Bronchial epithelial cell (primary cell): ENCODE data around the gene BMX. TPM values are rescaled to one million over a fixed set of nuclear protein-coding genes. Genes with fewer than 3 reads are reported as not detected.

Source experiments
- DNase-seq: peaks from one replicate; pipeline ENCODE4 v3.0.0-alpha.2; 2010; ENCODE audit warnings: low read depth
- FAIRE-seq: peaks from 2 replicates; lab custom pipeline; 2011; peaks lifted over from hg19 to GRCh38; lab: Jason Lieb, UNC
- H3K27me3 ChIP-seq: 2 replicates; pipeline ENCODE4 v1.5.1; 2011; ENCODE audit warnings: low read length; ENCODE audit not compliant: control insufficient read depth, insufficient read depth
- H3K36me3 ChIP-seq: 2 replicates; pipeline ENCODE4 v1.5.1; 2011; ENCODE audit warnings: low read length; ENCODE audit not compliant: control insufficient read depth, insufficient read depth
- H3K4me3 ChIP-seq: 2 replicates; pipeline ENCODE4 v1.5.1; 2011; ENCODE audit warnings: mild to moderate bottlenecking, low read depth, low read length, control low read depth
- CTCF ChIP-seq: IDR thresholded peaks from 2 replicates; pipeline ENCODE4 v1.5.1; 2011; ENCODE audit warnings: mild to moderate bottlenecking, moderate library complexity, low read length, control low read depth, inconsistent platforms; ENCODE audit not compliant: insufficient read depth, severe bottlenecking
- total RNA-seq: library from RNA; depleted of rRNA; stranded (reverse); fragments of >200 nt; gene quantifications from 2 replicates; pipeline ENCODE4 v1.2.1, GENCODE V29; 2014

BMX gene
- total RNA-seq, result not detected in 2 replicates

GRCh38 chrX:15500497-15500966 lies at the start of gene BMX:
BMX (plus strand) TSS chrX:15500807; CDS start chrX:15508354, 7,547 bp downstream.
- DNase-seq, result no peak
- Histone ChIP-seq H3K36me3 (no peaks in the 10 kb centered on the region), H3K27me3 (no peaks in the 10 kb centered on the region), H3K4me3 (no peak within 1 kb of the TSS)
- no peak for FAIRE-seq
- no peak for TF ChIP-seq CTCF

DNA sequence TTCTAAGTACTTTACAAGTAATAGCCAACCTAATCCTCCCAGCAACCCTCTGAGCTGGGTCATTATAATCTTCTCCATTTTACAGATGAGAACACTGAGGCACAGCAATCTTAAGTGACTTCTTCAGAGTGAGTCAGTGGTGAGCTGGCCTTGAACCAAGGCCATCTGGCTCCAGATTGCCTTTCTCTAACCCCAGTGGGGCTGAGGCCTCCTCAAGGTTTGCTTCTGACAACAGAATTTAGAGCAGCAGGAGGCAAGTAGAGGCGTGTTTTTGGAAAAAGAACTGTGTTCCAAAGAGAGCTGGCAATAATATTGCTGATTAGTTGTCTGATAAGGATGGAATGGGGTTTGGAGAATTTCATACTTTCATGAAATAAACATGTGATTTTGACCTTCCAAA lies 48.7 kb upstream of the BMX start:
- no peak for TF ChIP-seq CTCF
- H3K4me3 ChIP-seq, result no peak overlapping the region
- H3K27me3 ChIP-seq, result no peaks in the 10 kb centered on the region
- peak; percentile 58 for DNase-seq
- H3K36me3 ChIP-seq, result peaks cover 1% of the 10 kb centered on the region
- FAIRE-seq, result no peak

GRCh38 chrX:15464704-15465103 lies 35.9 kb upstream of the BMX start:
- no peak for FAIRE-seq
- no peak for DNase-seq
- Histone ChIP-seq H3K27me3 (no peaks in the 10 kb centered on the region), H3K36me3 (peaks cover 2% of the 10 kb centered on the region), H3K4me3 (no peak overlapping the region)
- TF ChIP-seq CTCF, result no peak

DNA sequence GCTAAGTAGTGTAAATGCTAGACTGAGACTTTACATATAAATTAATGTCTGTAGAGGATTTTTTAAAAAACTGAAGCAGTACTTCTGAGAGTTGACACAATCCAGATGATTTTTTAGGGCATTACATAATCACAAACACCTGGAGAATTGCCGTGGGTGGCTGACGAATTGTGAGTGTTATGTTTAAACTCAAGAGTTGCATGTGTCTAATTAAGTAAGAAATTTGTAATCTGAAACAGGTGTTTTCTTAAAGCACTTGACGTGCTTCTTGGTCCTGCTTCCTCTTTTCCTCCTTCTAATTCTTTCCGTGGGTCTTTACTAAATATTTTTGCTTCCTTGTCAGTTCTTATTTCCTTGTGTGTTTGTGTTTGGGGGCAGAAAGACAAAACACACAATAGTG lies 35.3 kb upstream of the BMX start:
- DNase-seq, result peak; percentile 64
- no peak for TF ChIP-seq CTCF
- no peaks in the 10 kb centered on the region for H3K27me3 ChIP-seq
- H3K36me3 ChIP-seq, result peaks cover 2% of the 10 kb centered on the region
- FAIRE-seq, result no peak
- H3K4me3 ChIP-seq, result no peak overlapping the region

DNA sequence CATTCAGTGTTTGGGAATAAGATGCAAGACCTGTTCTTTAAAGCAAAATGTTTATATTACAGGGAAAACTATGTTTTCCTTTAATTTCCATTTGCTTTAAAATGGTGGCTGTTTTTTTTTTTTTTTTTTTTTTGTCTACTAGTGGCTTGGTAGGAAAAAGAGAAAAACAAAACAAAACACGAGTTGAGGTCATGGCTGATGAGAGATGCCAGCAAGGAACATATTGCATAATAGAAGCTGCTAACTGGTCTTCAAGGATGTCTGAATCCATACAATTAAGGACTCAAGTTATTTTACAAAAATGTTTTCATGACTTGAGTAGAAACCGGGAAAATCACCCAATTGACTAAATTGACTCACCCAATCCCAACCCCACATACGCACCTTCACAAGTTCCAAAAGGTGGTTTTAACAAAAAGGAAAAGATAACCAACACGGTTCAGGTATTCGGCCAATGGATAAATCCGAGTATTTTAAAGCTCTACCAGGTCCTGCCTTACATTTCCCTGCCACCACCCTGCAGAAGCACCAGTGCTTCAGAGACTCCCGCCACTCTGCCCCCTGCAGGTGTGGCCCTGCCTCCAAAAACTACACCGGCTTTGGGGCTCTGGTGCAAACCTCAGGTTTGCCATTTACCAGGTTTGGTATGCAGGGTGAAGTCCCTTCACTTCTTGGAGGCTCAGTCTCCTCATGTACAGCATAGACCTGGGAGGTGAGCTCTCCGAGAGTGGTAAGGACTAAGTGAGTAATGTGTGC lies 34.5 kb upstream of the BMX start:
- Histone ChIP-seq H3K4me3 (no peak overlapping the region), H3K27me3 (no peaks in the 10 kb centered on the region), H3K36me3 (peaks cover 2% of the 10 kb centered on the region)
- DNase-seq (no peak), FAIRE-seq (no peak)
- TF ChIP-seq CTCF, result no peak

DNA sequence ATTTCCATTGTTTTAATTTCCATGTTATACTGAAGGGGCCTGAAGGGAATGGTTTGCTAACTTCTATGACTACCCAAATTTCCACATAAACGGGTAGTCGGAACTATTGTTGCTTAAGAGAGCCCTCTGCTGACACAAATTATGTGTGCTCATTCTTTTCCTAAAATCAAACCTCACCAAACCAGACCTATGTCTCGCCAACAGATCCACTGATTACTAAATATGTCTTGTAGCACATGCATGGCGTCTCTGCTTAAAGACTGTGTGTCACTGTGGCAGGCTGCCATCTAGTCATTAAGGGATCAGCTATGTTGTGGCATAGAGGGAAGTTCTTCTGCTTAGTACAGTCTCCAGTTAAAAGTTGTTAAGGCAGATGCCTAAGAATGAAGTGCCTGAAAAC lies 32.6 kb upstream of the BMX start:
- H3K4me3 ChIP-seq, result no peak overlapping the region
- peaks cover 2% of the 10 kb centered on the region for H3K36me3 ChIP-seq
- TF ChIP-seq CTCF, result peak; percentile 35
- FAIRE-seq, result no peak
- DNase-seq, result peak; percentile 74
- no peaks in the 10 kb centered on the region for H3K27me3 ChIP-seq
